ENCODE measurements around the gene ARHGDIB. TPM values are rescaled to one million over a fixed set of nuclear protein-coding genes. Genes with fewer than 3 reads are reported as not detected.
A peak's percentile ranks its signal among the peaks of the same experiment; 100 is the strongest.

The ARHGDIB gene
- total RNA-seq, 5 donors from 2014 or later (not counting 1 experiment from before 2014, with no cell fraction given): 722 to 938 (median 785) TPM

DNA sequence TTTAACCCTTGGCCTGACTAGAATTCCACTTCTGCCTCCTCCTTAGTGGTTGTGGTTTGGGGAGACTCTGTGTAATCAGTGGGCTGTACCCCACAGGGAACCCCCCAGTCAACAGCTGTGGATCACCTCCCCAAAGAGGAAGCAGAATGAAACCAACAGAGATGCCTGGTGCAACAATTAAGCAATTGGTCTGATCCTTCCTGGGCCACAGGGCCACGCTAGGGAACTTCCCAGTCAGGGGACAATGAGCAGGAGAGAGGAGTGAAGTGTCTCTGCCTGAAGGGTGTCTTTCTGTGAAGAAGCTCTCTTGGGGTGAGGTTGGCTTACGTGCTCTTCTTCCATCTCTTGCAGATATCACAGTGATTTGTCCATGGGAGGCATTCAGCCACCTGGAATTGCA, 19.6 kb upstream of the ARHGDIB start:
- DNase-seq (no peak), ATAC-seq (replicated peaks in 1 of 4) (no peak)
- WGBS (ENCODE audit: insufficient coverage): 100% methylated on average over 2 of the region's 2 CpGs
- H3K36me3 Mint-ChIP-seq: no peaks in the 10 kb centered on the region
- peak overlapping the region in 1 of 3 donors; percentile 12 for H3K4me3 Mint-ChIP-seq
- no peaks in the 10 kb centered on the region for H3K27me3 Mint-ChIP-seq
- Histone ChIP-seq H3K36me3 (ENCODE audit: control insufficient read depth in 2 of 2, extremely low read depth in 1 of 2, insufficient read depth in 1 of 2, low read length in 1 of 2) (no peaks in the 10 kb centered on the region), H3K27me3 (replicated peaks in 1 of 2; ENCODE audit: control insufficient read depth in 2 of 2, extremely low read depth in 1 of 2, insufficient read depth in 2 of 2, low read length in 1 of 2) (no peaks in the 10 kb centered on the region), H3K4me1 (ENCODE audit: control insufficient read depth in 1 of 2, extremely low read depth in 1 of 2, insufficient read depth in 2 of 2, low read length in 2 of 2) (peaks cover 18 to 48% of the 10 kb centered on the region in 2 experiments), H3K4me3 (ENCODE audit: control insufficient read depth in 1 of 2, extremely low read depth in 1 of 2, low read length in 1 of 2) (no peak overlapping the region), H3K27ac (ENCODE audit: low read length) (no peak overlapping the region), H3K9me3 (no peaks in the 10 kb centered on the region)
- POLR2A ChIA-PET: interaction anchor here (0.6 to 0.7 kb wide), 2 partner anchors 19 to 20 kb away, joined by 3 read pairs; partner anchors contain the start of gene ARHGDIB (in 1 of the 2)
- CTCF ChIA-PET: no interaction called here
- H3K4me1 Mint-ChIP-seq: peaks cover 66 to 77% (median 66%) of the 10 kb centered on the region in 3 donors
- peak overlapping the region in 1 of 2 donors; percentile 62 for H3K27ac Mint-ChIP-seq
- no peaks in the 10 kb centered on the region for H3K9me3 Mint-ChIP-seq

DNA sequence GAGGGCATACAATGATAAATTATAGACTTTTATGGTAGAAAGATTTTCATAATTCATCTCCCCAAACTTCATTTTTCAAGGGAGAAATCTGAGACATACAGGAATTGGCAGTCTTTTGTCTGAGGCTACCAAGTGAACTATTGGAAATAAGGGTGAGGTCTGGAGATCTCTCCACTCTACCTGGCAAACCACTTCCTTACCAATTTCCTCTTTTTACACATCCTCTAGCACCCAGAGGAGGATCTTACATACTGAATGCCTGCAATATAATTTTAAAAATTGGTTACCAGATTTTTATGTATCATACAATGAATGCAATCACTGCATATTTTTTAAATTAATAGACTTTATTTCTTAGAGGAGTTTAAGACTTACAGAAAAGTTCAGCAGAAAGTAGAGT, 18.1 kb upstream of the ARHGDIB start:
- POLR2A ChIA-PET: no interaction called here
- H3K27me3 ChIP-seq (replicated peaks in 1 of 2; ENCODE audit: control insufficient read depth in 2 of 2, extremely low read depth in 1 of 2, insufficient read depth in 2 of 2, low read length in 1 of 2): no peaks in the 10 kb centered on the region
- H3K27ac Mint-ChIP-seq: peak overlapping the region; percentile 5 to 54
- no peak overlapping the region for H3K4me3 ChIP-seq (ENCODE audit: control insufficient read depth in 1 of 2, extremely low read depth in 1 of 2, low read length in 1 of 2)
- H3K36me3 Mint-ChIP-seq: no peaks in the 10 kb centered on the region
- ATAC-seq (replicated peaks in 1 of 4) (peak in 3 of 4 experiments; percentile 55 to 58 (median 55)), DNase-seq (no peak)
- CTCF ChIA-PET: no interaction called here
- no peaks in the 10 kb centered on the region for H3K36me3 ChIP-seq (ENCODE audit: control insufficient read depth in 2 of 2, extremely low read depth in 1 of 2, insufficient read depth in 1 of 2, low read length in 1 of 2)
- peaks cover 18 to 44% of the 10 kb centered on the region in 2 experiments for H3K4me1 ChIP-seq (ENCODE audit: control insufficient read depth in 1 of 2, extremely low read depth in 1 of 2, insufficient read depth in 2 of 2, low read length in 2 of 2)
- H3K9me3 ChIP-seq: no peaks in the 10 kb centered on the region
- H3K27ac ChIP-seq (ENCODE audit: low read length): no peak overlapping the region
- no peaks in the 10 kb centered on the region for H3K27me3 Mint-ChIP-seq
- H3K4me3 Mint-ChIP-seq: no peak overlapping the region
- peaks cover 57 to 69% (median 64%) of the 10 kb centered on the region in 3 donors for H3K4me1 Mint-ChIP-seq
- H3K9me3 Mint-ChIP-seq: no peaks in the 10 kb centered on the region

DNA sequence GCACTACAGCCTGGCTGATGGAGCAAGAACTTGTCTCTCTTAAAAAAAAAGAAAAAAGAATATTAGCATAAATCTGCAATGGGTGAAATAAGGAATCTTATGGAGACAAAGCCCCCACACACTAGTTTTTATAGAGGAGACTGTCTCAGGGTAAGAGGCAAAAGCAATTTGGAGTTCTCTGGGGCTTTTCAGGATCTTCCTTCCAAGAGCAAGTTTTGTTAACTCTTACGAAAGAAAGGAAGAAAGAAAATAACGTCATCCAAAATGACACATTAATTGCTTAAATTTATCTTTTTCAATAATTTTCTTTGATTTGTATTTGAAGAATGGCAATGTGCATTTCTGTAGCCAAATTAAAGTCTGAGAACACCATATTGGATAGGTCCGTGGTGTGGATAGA, 15.3 kb upstream of the ARHGDIB start:
- ATAC-seq (replicated peaks in 1 of 4) (no peak), DNase-seq (no peak)
- H3K4me3 ChIP-seq (ENCODE audit: control insufficient read depth in 1 of 2, extremely low read depth in 1 of 2, low read length in 1 of 2): no peak overlapping the region
- POLR2A ChIA-PET: no interaction called here
- Mint-ChIP-seq H3K27ac (no peak overlapping the region), H3K27me3 (no peaks in the 10 kb centered on the region), H3K36me3 (no peaks in the 10 kb centered on the region), H3K4me1 (peaks cover 57 to 67% (median 61%) of the 10 kb centered on the region in 3 donors), H3K9me3 (no peaks in the 10 kb centered on the region), H3K4me3 (no peak overlapping the region)
- H3K9me3 ChIP-seq: no peaks in the 10 kb centered on the region
- peaks cover 5 to 30% of the 10 kb centered on the region in 2 experiments for H3K4me1 ChIP-seq (ENCODE audit: control insufficient read depth in 1 of 2, extremely low read depth in 1 of 2, insufficient read depth in 2 of 2, low read length in 2 of 2)
- no peaks in the 10 kb centered on the region for H3K36me3 ChIP-seq (ENCODE audit: control insufficient read depth in 2 of 2, extremely low read depth in 1 of 2, insufficient read depth in 1 of 2, low read length in 1 of 2)
- CTCF ChIA-PET: interaction anchor here (0.5 to 1.2 kb wide), 2 partner anchors 8 to 101 kb away, joined by 3 to 4 read pairs; no protein-coding TSS in a partner anchor
- no peak overlapping the region for H3K27ac ChIP-seq (ENCODE audit: low read length)
- WGBS (ENCODE audit: insufficient coverage): no CpG with 5 or more reads among the region's 3 CpGs
- no peaks in the 10 kb centered on the region for H3K27me3 ChIP-seq (replicated peaks in 1 of 2; ENCODE audit: control insufficient read depth in 2 of 2, extremely low read depth in 1 of 2, insufficient read depth in 2 of 2, low read length in 1 of 2)

DNA sequence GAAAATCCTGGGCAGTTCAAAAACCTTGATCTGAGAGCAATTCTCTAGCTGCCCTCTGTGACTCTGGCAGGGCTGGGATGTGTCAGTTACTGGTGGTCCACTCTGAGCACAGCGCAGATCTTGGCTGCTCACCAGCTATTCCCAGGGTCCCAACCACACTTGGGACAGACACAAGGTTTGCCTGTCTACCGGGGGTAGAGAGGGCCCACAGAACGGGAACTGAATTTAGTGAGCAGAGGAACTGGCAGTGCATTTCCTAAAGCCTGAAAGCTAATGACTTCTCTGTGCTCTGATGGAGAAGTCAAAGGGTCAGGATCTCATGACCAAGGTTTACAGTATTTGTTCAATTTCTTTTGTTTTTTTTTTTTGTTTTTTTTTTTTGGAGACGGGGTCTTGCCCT, 14.1 kb upstream of the ARHGDIB start:
- H3K36me3 ChIP-seq (ENCODE audit: control insufficient read depth in 2 of 2, extremely low read depth in 1 of 2, insufficient read depth in 1 of 2, low read length in 1 of 2): no peaks in the 10 kb centered on the region
- ChIA-PET CTCF (no interaction called here), POLR2A (no interaction called here)
- no peak overlapping the region for H3K4me3 ChIP-seq (ENCODE audit: control insufficient read depth in 1 of 2, extremely low read depth in 1 of 2, low read length in 1 of 2)
- 93% methylated on average over 3 of the region's 4 CpGs for WGBS (ENCODE audit: insufficient coverage)
- peaks cover 51 to 66% (median 52%) of the 10 kb centered on the region in 3 donors for H3K4me1 Mint-ChIP-seq
- H3K27ac ChIP-seq (ENCODE audit: low read length): no peak overlapping the region
- no peak for DNase-seq
- H3K9me3 ChIP-seq: no peaks in the 10 kb centered on the region
- no peak overlapping the region for H3K27ac Mint-ChIP-seq
- H3K9me3 Mint-ChIP-seq: no peaks in the 10 kb centered on the region
- H3K27me3 ChIP-seq (replicated peaks in 1 of 2; ENCODE audit: control insufficient read depth in 2 of 2, extremely low read depth in 1 of 2, insufficient read depth in 2 of 2, low read length in 1 of 2): no peaks in the 10 kb centered on the region
- H3K36me3 Mint-ChIP-seq: no peaks in the 10 kb centered on the region
- no peak for ATAC-seq (replicated peaks in 1 of 4)
- no peaks in the 10 kb centered on the region for H3K27me3 Mint-ChIP-seq
- no peak overlapping the region for H3K4me3 Mint-ChIP-seq
- peaks cover 0 to 19% of the 10 kb centered on the region in 2 experiments for H3K4me1 ChIP-seq (ENCODE audit: control insufficient read depth in 1 of 2, extremely low read depth in 1 of 2, insufficient read depth in 2 of 2, low read length in 2 of 2)

DNA sequence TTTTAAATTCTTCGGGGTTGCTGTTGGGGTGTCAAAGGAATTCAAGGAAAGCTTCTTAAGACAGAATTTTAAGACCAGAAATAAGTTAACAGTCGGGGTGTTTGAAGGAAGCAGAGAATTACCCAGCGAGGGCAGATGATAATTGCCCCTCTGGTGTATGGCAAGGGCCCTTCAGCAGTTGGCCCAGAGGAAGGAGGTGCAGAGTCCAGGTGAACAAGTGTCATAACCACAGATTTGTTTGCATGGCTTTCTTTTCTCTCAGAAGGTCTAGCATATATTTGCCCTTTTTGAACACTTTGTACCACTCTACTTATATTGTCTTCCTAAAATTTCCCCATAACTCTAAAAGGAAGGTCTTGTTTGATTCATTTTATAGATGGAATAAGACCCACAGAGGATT, 13.2 kb upstream of the ARHGDIB start:
- ChIA-PET POLR2A (no interaction called here), CTCF (no interaction called here)
- Histone ChIP-seq H3K36me3 (ENCODE audit: control insufficient read depth in 2 of 2, extremely low read depth in 1 of 2, insufficient read depth in 1 of 2, low read length in 1 of 2) (no peaks in the 10 kb centered on the region), H3K27ac (ENCODE audit: low read length) (no peak overlapping the region), H3K4me1 (ENCODE audit: control insufficient read depth in 1 of 2, extremely low read depth in 1 of 2, insufficient read depth in 2 of 2, low read length in 2 of 2) (peaks cover 0 to 11% of the 10 kb centered on the region in 2 experiments), H3K9me3 (no peaks in the 10 kb centered on the region), H3K4me3 (ENCODE audit: control insufficient read depth in 1 of 2, extremely low read depth in 1 of 2, low read length in 1 of 2) (no peak overlapping the region), H3K27me3 (replicated peaks in 1 of 2; ENCODE audit: control insufficient read depth in 2 of 2, extremely low read depth in 1 of 2, insufficient read depth in 2 of 2, low read length in 1 of 2) (no peaks in the 10 kb centered on the region)
- no peaks in the 10 kb centered on the region for H3K36me3 Mint-ChIP-seq
- ATAC-seq (replicated peaks in 1 of 4) (no peak), DNase-seq (no peak)
- H3K4me3 Mint-ChIP-seq: no peak overlapping the region
- no peak overlapping the region for H3K27ac Mint-ChIP-seq
- H3K4me1 Mint-ChIP-seq: peaks cover 51 to 65% (median 52%) of the 10 kb centered on the region in 3 donors
- no peaks in the 10 kb centered on the region for H3K9me3 Mint-ChIP-seq
- 88% methylated on average over 3 of the region's 3 CpGs for WGBS (ENCODE audit: insufficient coverage)
- H3K27me3 Mint-ChIP-seq: no peaks in the 10 kb centered on the region

DNA sequence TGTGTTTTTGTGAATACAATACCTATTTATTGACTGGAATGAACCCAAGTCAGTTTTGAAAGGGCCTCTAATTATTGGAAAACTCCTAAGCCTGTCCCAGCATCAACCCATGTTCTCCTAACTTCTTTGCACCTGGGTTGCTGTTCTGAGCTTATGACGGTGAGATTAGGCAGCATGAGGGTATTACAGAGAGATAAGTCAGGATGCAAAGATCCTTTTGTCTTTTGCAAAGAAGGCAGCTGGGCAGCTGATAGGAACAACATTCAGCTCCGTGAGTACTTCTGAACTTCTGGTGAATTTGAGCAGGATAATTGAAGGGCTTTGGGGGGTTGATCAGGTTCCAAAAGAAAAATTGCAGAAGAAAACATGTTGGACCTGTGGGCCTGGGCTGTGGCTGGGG, 11.4 kb upstream of the ARHGDIB start, which contains the start of gene PDE6H:
PDE6H (plus strand) TSS at position 227 of the 400 bp plus-strand sequence. CDS start 4,971 bp downstream, outside the sequence.
- H3K27me3 Mint-ChIP-seq: no peaks in the 10 kb centered on the region
- peaks cover 41 to 56% (median 43%) of the 10 kb centered on the region in 3 donors for H3K4me1 Mint-ChIP-seq
- Histone ChIP-seq H3K4me1 (ENCODE audit: control insufficient read depth in 1 of 2, extremely low read depth in 1 of 2, insufficient read depth in 2 of 2, low read length in 2 of 2) (peaks cover 0 to 2% of the 10 kb centered on the region in 2 experiments), H3K36me3 (ENCODE audit: control insufficient read depth in 2 of 2, extremely low read depth in 1 of 2, insufficient read depth in 1 of 2, low read length in 1 of 2) (no peaks in the 10 kb centered on the region), H3K27ac (ENCODE audit: low read length) (no peak within 1 kb of the TSS), H3K9me3 (no peaks in the 10 kb centered on the region), H3K27me3 (replicated peaks in 1 of 2; ENCODE audit: control insufficient read depth in 2 of 2, extremely low read depth in 1 of 2, insufficient read depth in 2 of 2, low read length in 1 of 2) (no peaks in the 10 kb centered on the region), H3K4me3 (ENCODE audit: control insufficient read depth in 1 of 2, extremely low read depth in 1 of 2, low read length in 1 of 2) (no peak within 1 kb of the TSS)
- H3K4me3 Mint-ChIP-seq: no peak within 1 kb of the TSS
- 82% methylated on average over 1 of the region's 2 CpGs for WGBS (ENCODE audit: insufficient coverage)
- ATAC-seq (replicated peaks in 1 of 4): no peak
- no peaks in the 10 kb centered on the region for H3K9me3 Mint-ChIP-seq
- ChIA-PET POLR2A (interaction anchor here in 1 of 2 donors (1.6 kb wide), 1 partner anchor 11 kb away, joined by 4 read pairs; no protein-coding TSS in a partner anchor), CTCF (interaction anchor here (0.6 to 0.8 kb wide), 2 partner anchors 11 to 17 kb away, joined by 3 to 9 read pairs; no protein-coding TSS in a partner anchor)
- no peak for DNase-seq
- H3K36me3 Mint-ChIP-seq: no peaks in the 10 kb centered on the region
- H3K27ac Mint-ChIP-seq: no peak within 1 kb of the TSS

All from T-cell (primary cell).